GM13976 (cell line): ENCODE measurements around the gene DCBLD1.
"Not testable (repeated sequence)": the region's sequence is repeated elsewhere in the genome, so short reads cannot be mapped to it uniquely, and the experiment has no call there.

Experiments used
- DNase-seq: peaks from one replicate; pipeline ENCODE4 v3.0.0; 2012; ENCODE audit warnings: low spot score
- CTCF ChIP-seq: IDR thresholded peaks from 2 replicates; pipeline ENCODE4 v1.5.1; 2012; ENCODE audit warnings: borderline replicate concordance, mild to moderate bottlenecking; ENCODE audit not compliant: insufficient read depth; ENCODE audit errors: extremely low read depth, missing control alignments, control extremely low read depth
- in situ Hi-C: fragments of 300-500 bp; cut with MboI; formaldehyde crosslinking; loops from one replicate; pipeline ENCODE4 v1.12.0; 2022; ENCODE audit warnings: low sequenced_read_pairs, mixed read lengths, inconsistent platforms; ENCODE audit not compliant: unreplicated experiment

The DCBLD1 gene

DNA sequence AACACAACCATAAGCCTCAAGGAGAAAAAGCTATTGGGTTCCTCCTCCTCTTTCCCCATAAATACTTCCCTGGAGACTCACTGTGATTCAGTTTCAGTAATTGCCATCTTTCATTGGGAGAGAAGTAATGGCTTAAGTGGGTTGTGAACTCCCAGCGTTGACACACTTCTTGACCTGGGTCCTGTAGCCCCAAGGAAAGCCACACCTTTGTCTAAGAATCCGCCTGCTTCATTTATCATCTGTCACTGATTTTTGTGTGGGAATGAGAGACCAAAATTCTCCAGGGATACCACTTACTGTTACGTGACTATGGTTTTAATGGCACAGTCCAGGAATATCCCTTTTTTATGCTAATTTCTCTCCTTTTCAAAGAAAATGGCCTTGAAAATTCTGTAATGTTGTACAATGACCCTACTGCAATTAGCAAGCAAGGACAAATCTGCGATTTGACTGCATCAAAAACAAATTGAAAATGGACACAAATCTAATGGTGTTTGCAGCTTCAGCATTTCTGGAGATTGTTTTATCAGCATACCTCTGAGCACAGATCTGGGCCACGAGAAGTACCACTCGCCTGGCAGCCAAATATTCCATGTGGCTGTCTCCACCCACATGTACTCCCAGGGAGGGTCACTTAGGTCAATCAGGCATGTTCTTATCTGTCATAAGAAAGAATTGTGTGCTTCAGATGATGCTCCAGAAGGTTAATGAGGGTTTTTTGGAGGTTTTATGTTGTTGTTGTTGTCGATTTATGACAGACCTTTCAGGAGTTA lies 29.8 kb downstream of the DCBLD1 start:
- TF ChIP-seq CTCF, result no peak
- DNase-seq, result no peak
- in situ Hi-C loops, result no loop called here

- DNase-seq, result no peak
- in situ Hi-C loops, result no loop called here
Observed at GRCh38 chr6:117512987-117513573, 30.6 kb downstream of the DCBLD1 start.

DNA sequence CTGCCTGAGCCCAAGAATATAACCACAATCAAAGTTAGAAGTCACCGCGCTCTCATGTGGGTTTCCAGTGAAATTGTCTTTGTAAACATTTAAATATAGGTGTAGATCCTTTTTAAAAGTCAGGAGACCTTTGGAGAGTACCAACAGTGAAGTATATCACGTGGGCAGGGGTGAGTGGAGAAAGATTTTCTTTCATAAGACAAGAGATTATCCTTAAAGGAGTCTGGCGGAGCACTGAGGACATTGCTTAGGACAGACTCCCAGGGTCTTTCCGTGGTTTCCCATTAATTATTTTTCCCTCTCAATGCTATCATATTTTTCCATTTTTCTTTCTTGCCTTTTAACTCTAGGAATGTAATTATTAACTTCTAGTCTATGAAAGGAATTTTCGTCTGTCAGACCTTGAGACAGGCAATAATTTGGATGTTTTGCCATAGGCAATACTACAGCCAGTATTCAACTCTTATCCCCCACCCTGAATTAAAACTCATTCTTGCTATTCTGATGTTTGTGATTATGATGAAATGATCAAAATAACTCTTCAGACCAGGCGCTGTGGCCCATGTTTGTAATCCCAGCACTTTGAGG lies 31.4 kb downstream of the DCBLD1 start:
- in situ Hi-C loops, result no loop called here

More at GRCh38 chr6:117512987-117513573, 30.6 kb downstream of the DCBLD1 start:
- TF ChIP-seq CTCF, result no peak

GRCh38 chr6:117514655-117515054 lies 32.2 kb downstream of the DCBLD1 start:
- in situ Hi-C loops, result no loop called here
- no peak for TF ChIP-seq CTCF
- no peak for DNase-seq

More for the DNA sequence above, 31.4 kb downstream of the DCBLD1 start:
- DNase-seq, result no peak
- TF ChIP-seq CTCF, result no peak

- TF ChIP-seq CTCF, result no peak
- in situ Hi-C loops, result no loop called here
- no peak for DNase-seq
Observed at GRCh38 chr6:117515326-117515725, 32.9 kb downstream of the DCBLD1 start.

- DNase-seq, in situ Hi-C loops: not testable (repeated sequence)
Observed at GRCh38 chr6:117517995-117518394, 35.5 kb downstream of the DCBLD1 start.

DNA sequence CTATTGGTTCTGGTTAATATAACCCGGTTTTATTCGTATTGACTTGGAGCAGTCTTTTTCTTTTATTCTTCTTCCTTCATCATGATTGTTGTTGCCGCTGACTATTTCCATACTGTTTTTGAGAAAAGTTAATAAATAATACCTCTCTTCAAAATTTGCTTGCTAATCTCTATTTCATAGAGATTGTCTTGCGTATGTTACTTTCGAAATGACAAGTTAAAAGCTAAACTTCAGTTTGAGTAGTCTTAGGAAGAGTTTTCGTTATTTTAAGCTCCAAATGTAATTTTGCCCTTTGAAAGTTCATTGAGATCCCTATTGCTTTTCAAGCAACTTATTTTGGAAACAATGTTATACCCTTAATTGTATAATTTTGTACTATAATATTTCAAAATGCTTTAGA lies 36.4 kb downstream of the DCBLD1 start:
- TF ChIP-seq CTCF, result no peak
- in situ Hi-C loops, result no loop called here
- DNase-seq, result no peak
